Activated CD4-positive, alpha-beta T cell treated with anti-CD3 and anti-CD28 coated beads for 24 hours (primary cell): ENCODE results near the gene MS4A8.

Source experiments
- DNase-seq, 2 donors: peaks; one replicate each; pipeline ENCODE4 v3.0.0-alpha.2; 2020; ENCODE audit warnings: low read depth in 2 of 2

MS4A8 gene

DNA sequence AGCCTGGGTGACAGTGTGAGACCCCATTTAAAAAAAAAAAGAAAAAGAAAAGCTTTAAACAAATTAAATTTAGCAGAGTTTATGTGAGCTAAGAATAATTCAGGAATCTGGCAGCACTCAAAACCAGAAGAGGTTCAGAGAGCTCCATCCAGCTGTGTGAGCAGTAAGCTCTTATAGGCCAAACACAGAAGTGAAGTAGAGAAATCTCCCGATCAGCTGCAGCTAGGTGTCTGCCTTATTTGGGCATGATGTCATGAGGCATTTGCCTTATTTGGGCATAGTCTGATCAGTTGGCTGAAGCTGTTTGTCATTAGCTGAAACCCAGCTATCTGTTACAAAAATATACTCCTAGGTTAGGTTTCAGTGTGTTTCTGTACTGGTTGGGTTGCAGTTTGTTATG is 65.5 kb downstream of the MS4A8 start:
- DNase-seq = no peak

DNA sequence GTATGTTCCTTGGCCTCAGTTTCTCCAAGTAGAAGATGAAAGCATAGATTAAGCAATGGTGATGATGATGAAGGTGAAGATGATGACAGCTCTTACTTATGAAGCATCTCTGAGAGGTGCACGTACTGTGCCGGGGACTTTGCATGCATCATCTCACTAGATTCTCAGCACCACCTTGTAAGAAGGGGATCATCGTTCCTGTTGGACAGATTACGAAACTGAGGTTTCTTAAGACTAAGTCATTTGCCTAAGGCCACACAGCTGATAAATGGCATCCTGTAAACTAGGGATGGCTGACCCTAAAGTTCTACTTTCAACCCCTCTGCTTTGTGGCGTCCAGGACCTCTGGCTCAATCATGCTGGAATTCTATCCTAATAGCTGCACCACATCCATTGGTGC is 65.9 kb downstream of the MS4A8 start:
- no peak for DNase-seq
